ENCODE data around the gene ADRA1B. TPM values are rescaled to one million over a fixed set of nuclear protein-coding genes. Genes with fewer than 3 reads are reported as not detected.

ADRA1B gene
- total and polyA plus RNA-seq, 2 of the 8 experiments (the other 6 are each of a cell fraction or from before 2014, with no cell fraction given): not detected

GRCh38 chr5:159904874-159905273, 11.4 kb upstream of the ADRA1B start:
- Histone ChIP-seq H3K14ac (ENCODE audit: insufficient read length) (no peak overlapping the region), H2BK5ac (ENCODE audit: low read depth, low read length) (no peak overlapping the region), H2BK20ac (ENCODE audit: low read length) (no peak overlapping the region), H2AFZ (ENCODE audit: low read length) (no peak overlapping the region), H3K27me3 (replicated peaks in 1 of 4; ENCODE audit: control insufficient read depth in 3 of 4, extremely low read depth in 1 of 4, insufficient read depth in 3 of 4, low read length in 3 of 4) (no peaks in the 10 kb centered on the region), H3K56ac (replicated peaks; ENCODE audit: insufficient read length, low read depth, low read length) (no peak overlapping the region), H3K79me2 (ENCODE audit: control insufficient read depth in 1 of 2, insufficient read depth in 2 of 2, low read length in 2 of 2) (no peaks in the 10 kb centered on the region), H2BK12ac (ENCODE audit: low read depth, low read length) (no peak overlapping the region), H4K5ac (ENCODE audit: insufficient read length, low read depth, low read length) (no peak overlapping the region), H3K9me3 (ENCODE audit: insufficient read depth in 2 of 2, low read depth in 1 of 2, low read length in 1 of 2) (no peaks in the 10 kb centered on the region), H3K23me2 (ENCODE audit: low read depth, low read length) (no peaks in the 10 kb centered on the region), H3K79me1 (ENCODE audit: low read depth, low read length) (no peaks in the 10 kb centered on the region), H3K4me3 (ENCODE audit: extremely low read depth in 1 of 4, insufficient read depth in 2 of 4, low read depth in 3 of 4, low read length in 4 of 4) (no peak overlapping the region), H4K91ac (replicated peaks; ENCODE audit: insufficient read length, low read length) (no peak overlapping the region), H3K27ac (ENCODE audit: low read depth, low read length) (no peak overlapping the region), H2BK120ac (replicated peaks; ENCODE audit: low read depth, low read length) (no peak overlapping the region), H2AK5ac (ENCODE audit: low read depth, low read length) (no peak overlapping the region), H4K20me1 (replicated peaks in 1 of 2; ENCODE audit: control insufficient read depth in 1 of 2, insufficient read depth in 2 of 2, low read length in 2 of 2) (no peaks in the 10 kb centered on the region), H3K9ac (replicated peaks in 1 of 4; ENCODE audit: extremely low read depth in 1 of 4, low read depth in 3 of 4, low read length in 3 of 4) (no peak overlapping the region), H2BK15ac (ENCODE audit: low read length) (no peak overlapping the region), H3K36me3 (ENCODE audit: control insufficient read depth in 2 of 4, insufficient read depth in 4 of 4, low read length in 3 of 4) (no peaks in the 10 kb centered on the region), H4K8ac (ENCODE audit: extremely low read depth, insufficient read depth, low read length) (no peak overlapping the region), H3K18ac (ENCODE audit: extremely low read depth, low read length) (no peak overlapping the region), H3K4me2 (ENCODE audit: insufficient read depth in 1 of 2, low read depth in 2 of 2, low read length in 2 of 2) (no peak overlapping the region), H3K23ac (ENCODE audit: insufficient read length) (no peak overlapping the region), H3K4me1 (replicated peaks in 1 of 4; ENCODE audit: control insufficient read depth in 3 of 4, insufficient read depth in 4 of 4, low read length in 3 of 4) (peaks cover 0 to 4% (median 2%) of the 10 kb centered on the region in 4 experiments; a peak in 2 of 7 replicates), H3K4ac (replicated peaks; ENCODE audit: insufficient read length, low read depth, low read length) (no peak overlapping the region)
- no peak for FAIRE-seq
- WGBS, 2 experiments (ENCODE audit: extremely low coverage in 1 of 2, insufficient coverage in 1 of 2, insufficient read length in 1 of 2, insufficient replicate concordance in 2 of 2, low coverage in 1 of 2, low lambda C conversion rate in 2 of 2, missing lambda C conversion rate in 1 of 2): 100% methylated on average over 1 of the region's 1 CpG; no CpG with 5 or more reads in 1 of the 2 experiments
- ChIA-PET CTCF (ENCODE audit: partially characterized antibody) (interaction anchor here (1.3 kb wide), 1 partner anchor 12 kb away, joined by 3 read pairs; the partner anchor contains the start of gene ADRA1B), POLR2A (ENCODE audit: partially characterized antibody) (no interaction called here)
- DNase-seq (ENCODE audit: low read depth in 1 of 2, low spot score in 2 of 2): no peak
- TF ChIP-seq POLR2AphosphoS5 (IDR thresholded peaks at IDR 0.05; ENCODE audit: low read depth, low read length) (no peak), ATF3 (IDR thresholded peaks at IDR 0.05; ENCODE audit: insufficient read depth, low read depth, low read length) (no peak), SUZ12 (IDR thresholded peaks at IDR 0.05; ENCODE audit: low read length) (no peak), HDAC6 (IDR thresholded peaks at IDR 0.05; ENCODE audit: low read depth, low read length) (no peak), MAFK (IDR thresholded peaks at IDR 0.05; ENCODE audit: low read depth, low read length) (no peak), SP4 (IDR thresholded peaks at IDR 0.05; ENCODE audit: low read length) (no peak), ATF2 (IDR thresholded peaks at IDR 0.05; ENCODE audit: low read length) (no peak), RNF2 (IDR thresholded peaks at IDR 0.05; ENCODE audit: borderline replicate concordance, low read depth, low read length, missing control alignments, poor library complexity, severe bottlenecking) (no peak), JUN (IDR thresholded peaks at IDR 0.05; ENCODE audit: low read depth, low read length) (no peak), CHD2 (IDR thresholded peaks at IDR 0.05; ENCODE audit: low read length) (no peak), NRF1 (IDR thresholded peaks at IDR 0.05; ENCODE audit: low read depth, low read length) (no peak), POLR2A (IDR thresholded peaks at IDR 0.05; ENCODE audit: control extremely low read depth in 1 of 2, low read depth in 2 of 2, low read length in 2 of 2) (no peak), CREB1 (IDR thresholded peaks at IDR 0.05) (no peak), SP2 (IDR thresholded peaks at IDR 0.05; ENCODE audit: low read length) (no peak)
